A673 (cell line): ENCODE measurements around the gene AQP7. TPM values are rescaled to one million over a fixed set of nuclear protein-coding genes. Genes with fewer than 3 reads are reported as not detected.
"Not testable (repeated sequence)": the region's sequence is repeated elsewhere in the genome, so short reads cannot be mapped to it uniquely, and the experiment has no call there.

Source experiments
- BruUV-seq: library from RNA; stranded (reverse); fragments of 400-500 nt; replicated peaks from 2 replicates; lab custom pipeline; 2021; lab: Mats Ljungman, UMichigan
- CTCF ChIA-PET: fragments of 300-600 bp; sonication (Branson Sonifier 250); formaldehyde crosslinking; loops from one replicate; lab custom pipeline; 2022; ENCODE audit warnings: antibody characterized with exemption; lab: Charles Lee
- POLR2A ChIA-PET: fragments of 300-600 bp; sonication (Branson Sonifier 250); formaldehyde crosslinking; loops from one replicate; lab custom pipeline; 2022; ENCODE audit warnings: antibody characterized with exemption; ENCODE audit not compliant: low non-redundant PET; lab: Charles Lee
- DNase-seq: peaks from one replicate; pipeline ENCODE4 v3.0.0-alpha.2; 2015; ENCODE audit warnings: low spot score
- H3K27ac ChIP-seq: fragments of 200-600 bp; sonication (generic); 2 replicates; pipeline ENCODE4 v1.5.1; 2016; ENCODE audit warnings: mixed run types, low read depth, mild to moderate bottlenecking, mixed read lengths, antibody characterized with exemption, low read length; ENCODE audit not compliant: poor library complexity, severe bottlenecking
- H3K27me3 ChIP-seq: fragments of 200-600 bp; sonication (generic); replicated peaks from 2 replicates; pipeline ENCODE4 v1.6.1; 2017; ENCODE audit warnings: mixed run types, low read depth, mild to moderate bottlenecking, mixed read lengths, antibody characterized with exemption, low read length; ENCODE audit not compliant: insufficient read depth, poor library complexity
- H3K36me3 ChIP-seq: fragments of 200-600 bp; sonication (generic); 2 replicates; pipeline ENCODE4 v1.6.1; 2016; ENCODE audit warnings: mixed run types, mild to moderate bottlenecking, mixed read lengths, antibody characterized with exemption, low read length; ENCODE audit not compliant: insufficient read depth, poor library complexity, severe bottlenecking
- H3K4me1 ChIP-seq: fragments of 200-600 bp; sonication (generic); 2 replicates; pipeline ENCODE4 v1.6.1; 2017; ENCODE audit warnings: mixed run types, mild to moderate bottlenecking, mixed read lengths, antibody characterized with exemption, low read length; ENCODE audit not compliant: insufficient read depth, poor library complexity, severe bottlenecking
- H3K4me3 ChIP-seq: fragments of 200-600 bp; sonication (generic); 2 replicates; pipeline ENCODE4 v1.5.1; 2016; ENCODE audit warnings: low read depth, mixed run types, mild to moderate bottlenecking, mixed read lengths, low read length; ENCODE audit not compliant: poor library complexity, severe bottlenecking
- H3K9me3 ChIP-seq: fragments of 200-600 bp; sonication (generic); 2 replicates; pipeline ENCODE4 v1.6.1; 2016; ENCODE audit warnings: mixed run types, low read depth, mild to moderate bottlenecking, mixed read lengths, antibody characterized with exemption, low read length; ENCODE audit not compliant: poor library complexity, severe bottlenecking
- EZH2 ChIP-seq: fragments of 200-600 bp; sonication (generic); IDR thresholded peaks from 2 replicates; pipeline ENCODE4 v1.6.1; 2017; ENCODE audit warnings: borderline replicate concordance, low read depth, mild to moderate bottlenecking, mixed read lengths, antibody characterized with exemption, low read length; ENCODE audit not compliant: poor library complexity, severe bottlenecking
- intact Hi-C: fragments of 100-400 bp; cut with micrococcal nuclease; formaldehyde crosslinking; loops from one replicate; pipeline ENCODE4 v1.10.0; 2022; ENCODE audit not compliant: unreplicated experiment
- total RNA-seq: library from RNA; stranded (reverse); gene quantifications from 2 replicates; pipeline ENCODE4 v1.2.3, GENCODE V29; 2021
- TF ChIP-seq, protein P1 (sequence below): fragments of 300-800, 200-600 bp; sonication (generic); conservative IDR thresholded peaks from 2 replicates; pipeline ENCODE4 v1.5.1; 2017; ENCODE audit warnings: low read depth, mild to moderate bottlenecking, antibody characterized with exemption, low read length, moderate library complexity, mixed read lengths

The AQP7 gene
- total RNA-seq, 1 experiment from 2014 or later, result not detected

DNA sequence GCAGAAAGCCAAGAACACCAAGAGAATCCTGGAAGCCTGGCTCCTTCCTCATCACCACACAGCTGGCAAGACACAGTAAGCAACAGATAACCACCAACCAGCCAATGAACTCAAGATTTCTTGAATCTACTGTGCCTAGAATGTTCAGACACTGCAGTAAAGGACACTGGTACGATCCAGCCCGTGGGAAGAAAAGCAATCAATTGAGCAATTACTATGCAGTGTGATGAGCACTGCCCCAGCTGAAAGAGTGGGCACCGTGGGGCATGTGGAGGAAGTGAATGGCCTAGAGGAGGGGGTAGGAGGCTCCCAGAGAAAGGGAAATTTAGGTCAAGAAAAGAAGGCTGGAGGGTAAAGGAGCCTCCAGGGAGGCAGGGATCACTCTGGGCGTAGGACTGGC is 4.6 kb downstream of the AQP7 start:
- BruUV-seq, H3K4me3 ChIP-seq, CTCF ChIA-PET, H3K9me3 ChIP-seq, H3K27ac ChIP-seq, H3K27me3 ChIP-seq, DNase-seq, H3K36me3 ChIP-seq, intact Hi-C loops, H3K4me1 ChIP-seq, POLR2A ChIA-PET: not testable (repeated sequence)

DNA sequence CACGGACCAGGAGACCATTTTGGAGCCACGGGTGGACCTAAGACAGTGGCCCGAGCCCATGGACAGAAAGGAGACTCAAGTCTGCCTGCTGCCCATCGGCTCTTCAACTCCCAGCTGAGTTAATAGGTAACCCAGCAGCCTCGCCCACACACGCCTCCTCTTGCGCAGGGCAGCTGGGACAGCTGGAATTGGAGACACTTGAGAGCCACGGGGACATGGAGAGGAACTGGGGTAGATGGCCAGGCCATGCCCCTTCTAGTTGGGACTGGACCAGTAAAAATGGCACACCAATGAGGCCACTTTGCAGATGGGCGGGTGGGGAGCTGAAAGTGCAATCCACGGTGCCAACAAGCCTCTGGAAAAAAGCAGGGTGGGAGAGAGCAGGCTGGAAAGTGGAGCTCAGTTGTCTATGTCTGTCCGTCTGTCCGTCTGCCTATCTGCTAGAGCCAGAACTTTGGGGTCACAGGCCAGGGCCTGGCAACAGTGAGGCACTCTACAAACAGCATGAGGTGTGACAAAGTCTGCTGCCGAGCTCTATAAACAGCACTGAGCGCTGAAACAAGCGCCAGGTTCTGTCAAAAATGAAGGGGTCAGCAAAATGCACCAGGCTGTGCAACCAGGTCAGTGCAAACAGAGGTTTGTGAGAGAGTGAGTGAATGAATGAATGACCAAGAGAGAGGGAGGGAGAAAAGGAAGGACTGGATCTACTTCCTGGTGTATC is 7.0 kb downstream of the AQP7 start:
- BruUV-seq, H3K9me3 ChIP-seq, DNase-seq, H3K27ac ChIP-seq, H3K27me3 ChIP-seq, H3K36me3 ChIP-seq, H3K4me1 ChIP-seq, intact Hi-C loops, H3K4me3 ChIP-seq, POLR2A ChIA-PET: not testable (repeated sequence)
- CTCF ChIA-PET, result interaction anchor here (0.6 kb wide), 1 partner anchor 17 kb away, joined by 5 read pairs; no protein-coding TSS in a partner anchor

DNA sequence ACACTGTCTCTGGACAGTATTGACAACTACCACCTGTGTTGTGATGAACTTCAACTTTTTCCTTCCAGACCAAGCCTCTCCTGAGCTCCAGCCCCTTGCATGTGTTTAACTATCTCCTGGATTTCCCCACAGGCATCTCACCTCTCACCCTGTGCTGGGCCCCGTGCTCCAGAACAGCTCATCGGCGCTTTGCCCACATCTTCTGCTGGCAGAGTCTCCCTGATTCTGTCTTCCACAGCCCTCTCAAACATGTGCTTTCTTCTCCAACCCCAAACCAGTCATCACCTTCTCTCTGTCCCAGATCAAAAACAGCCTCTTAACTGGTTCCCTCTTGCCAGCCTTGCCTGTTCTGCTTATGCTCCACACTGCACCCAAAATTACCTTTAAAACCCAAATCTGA is 8.4 kb downstream of the AQP7 start:
- CTCF ChIA-PET, H3K36me3 ChIP-seq, BruUV-seq, H3K27ac ChIP-seq, POLR2A ChIA-PET, H3K4me3 ChIP-seq, intact Hi-C loops, DNase-seq, H3K9me3 ChIP-seq, H3K27me3 ChIP-seq, H3K4me1 ChIP-seq: not testable (repeated sequence)

DNA sequence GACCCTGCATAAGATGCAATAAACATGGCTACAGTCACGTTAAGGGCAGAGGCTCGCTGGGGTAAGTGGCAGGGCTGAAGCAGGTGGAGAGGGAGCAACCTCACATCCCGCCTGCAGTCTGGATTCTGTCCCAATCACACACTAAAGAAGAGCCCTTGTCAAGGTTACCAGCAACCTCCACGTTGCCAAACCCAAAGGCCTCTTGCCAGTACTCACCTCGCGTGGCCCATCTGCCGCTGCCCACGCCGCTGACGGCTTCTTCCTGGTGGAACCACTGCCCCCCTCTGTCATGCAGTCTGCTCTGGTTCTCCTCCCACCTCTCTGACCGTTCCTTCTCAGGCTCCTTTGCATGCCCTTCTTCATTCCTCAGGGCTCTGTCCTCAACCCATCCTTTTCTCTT is 8.8 kb downstream of the AQP7 start:
- no peaks in the 10 kb centered on the region for H3K27me3 ChIP-seq
- CTCF ChIA-PET, result no interaction called here
- no peak for DNase-seq
- intact Hi-C loops, result no loop called here
- TF ChIP-seq, protein P1, sequence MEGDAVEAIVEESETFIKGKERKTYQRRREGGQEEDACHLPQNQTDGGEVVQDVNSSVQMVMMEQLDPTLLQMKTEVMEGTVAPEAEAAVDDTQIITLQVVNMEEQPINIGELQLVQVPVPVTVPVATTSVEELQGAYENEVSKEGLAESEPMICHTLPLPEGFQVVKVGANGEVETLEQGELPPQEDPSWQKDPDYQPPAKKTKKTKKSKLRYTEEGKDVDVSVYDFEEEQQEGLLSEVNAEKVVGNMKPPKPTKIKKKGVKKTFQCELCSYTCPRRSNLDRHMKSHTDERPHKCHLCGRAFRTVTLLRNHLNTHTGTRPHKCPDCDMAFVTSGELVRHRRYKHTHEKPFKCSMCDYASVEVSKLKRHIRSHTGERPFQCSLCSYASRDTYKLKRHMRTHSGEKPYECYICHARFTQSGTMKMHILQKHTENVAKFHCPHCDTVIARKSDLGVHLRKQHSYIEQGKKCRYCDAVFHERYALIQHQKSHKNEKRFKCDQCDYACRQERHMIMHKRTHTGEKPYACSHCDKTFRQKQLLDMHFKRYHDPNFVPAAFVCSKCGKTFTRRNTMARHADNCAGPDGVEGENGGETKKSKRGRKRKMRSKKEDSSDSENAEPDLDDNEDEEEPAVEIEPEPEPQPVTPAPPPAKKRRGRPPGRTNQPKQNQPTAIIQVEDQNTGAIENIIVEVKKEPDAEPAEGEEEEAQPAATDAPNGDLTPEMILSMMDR, result no peak
- TF ChIP-seq EZH2, result no peak
- BruUV-seq, result no TSS peak
- H3K27ac ChIP-seq, result no peak overlapping the region
- POLR2A ChIA-PET, result no interaction called here
- H3K36me3 ChIP-seq, result no peaks in the 10 kb centered on the region
- H3K4me3 ChIP-seq, result no peak overlapping the region
- H3K9me3 ChIP-seq, result no peaks in the 10 kb centered on the region
- H3K4me1 ChIP-seq, result no peaks in the 10 kb centered on the region

DNA sequence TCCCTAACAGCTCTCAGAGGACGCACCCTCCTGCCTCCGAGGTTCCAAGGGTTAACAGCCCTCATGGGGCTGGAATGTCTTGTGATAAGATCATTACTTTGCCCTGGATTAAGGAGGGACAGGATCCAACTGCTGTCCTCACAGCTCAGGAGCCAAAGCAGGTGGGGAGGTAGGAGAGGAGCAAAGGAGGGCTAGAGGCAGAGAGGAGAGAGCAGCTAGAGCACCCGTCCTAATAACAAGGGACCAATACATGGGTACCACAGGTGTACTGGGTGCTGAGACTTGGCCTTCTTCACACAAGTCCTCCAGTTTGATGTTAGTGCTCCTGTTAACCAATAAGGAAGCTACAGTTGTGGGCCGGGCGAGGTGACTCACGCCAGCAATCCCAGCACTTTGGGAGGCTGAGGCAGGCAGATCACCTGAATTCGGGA is 9.8 kb downstream of the AQP7 start:
- CTCF ChIA-PET, H3K4me3 ChIP-seq, DNase-seq, BruUV-seq, H3K27ac ChIP-seq, POLR2A ChIA-PET, H3K36me3 ChIP-seq, H3K4me1 ChIP-seq, H3K9me3 ChIP-seq, intact Hi-C loops, H3K27me3 ChIP-seq: not testable (repeated sequence)

DNA sequence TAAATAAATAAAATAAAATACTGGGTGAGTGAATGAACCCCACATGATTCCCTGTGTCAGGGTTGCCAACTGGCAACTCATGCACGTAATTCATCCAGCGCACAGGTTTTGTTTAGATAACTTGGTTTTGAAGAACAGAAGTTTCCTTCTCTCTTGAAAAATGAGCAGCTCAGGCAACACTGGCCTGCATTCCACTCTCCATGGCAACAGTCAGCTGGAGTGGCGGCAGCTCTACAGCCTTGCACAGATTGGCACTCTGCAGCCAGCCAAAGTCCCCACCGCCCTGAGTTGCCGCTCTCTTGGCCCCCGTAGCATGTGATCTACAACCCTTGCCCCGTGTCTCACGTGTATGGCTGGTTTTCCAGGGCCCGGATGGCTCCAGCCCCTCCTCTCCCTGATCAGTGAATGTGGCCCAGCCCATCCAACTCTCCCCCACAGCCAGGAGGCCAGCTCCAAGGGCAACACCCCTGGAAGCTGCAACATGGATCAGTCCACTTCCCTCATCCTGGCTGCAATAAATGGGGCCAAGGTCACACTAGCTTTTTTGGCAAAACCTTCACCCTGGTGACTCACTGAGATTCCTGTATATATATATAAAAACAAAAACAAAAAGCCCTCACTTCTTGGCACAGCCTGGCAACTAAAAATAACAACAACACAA is 11.1 kb downstream of the AQP7 start:
- BruUV-seq, CTCF ChIA-PET: not testable (repeated sequence)

More for the DNA sequence above, 11.1 kb downstream of the AQP7 start:
- H3K4me3 ChIP-seq, DNase-seq, H3K27ac ChIP-seq, POLR2A ChIA-PET, H3K9me3 ChIP-seq, H3K36me3 ChIP-seq, H3K4me1 ChIP-seq, H3K27me3 ChIP-seq, intact Hi-C loops: not testable (repeated sequence)
